Esophagus squamous epithelium (tissue), 4 donors: ENCODE measurements around the gene PLA2R1.

ENCODE experiments used
- POLR2A ChIP-seq, 4 donors: fragments of 450-650 bp; IDR thresholded peaks; one replicate each; pipeline ENCODE4 v1.6.1; 2017; ENCODE audit warnings: antibody characterized with exemption in 4 of 4, mild to moderate bottlenecking in 4 of 4, moderate library complexity in 3 of 4
- TF ChIP-seq, protein P1 (sequence below), 6 experiments: fragments of 450-650 bp in 4 of 6; fragments of 200-600 bp in 2 of 6; sonication (generic) in 2 of 6; IDR thresholded peaks; one replicate each; pipeline ENCODE4 v1.5.1; 2016 to 2019; ENCODE audit warnings: antibody characterized with exemption in 6 of 6, mild to moderate bottlenecking in 4 of 6, moderate library complexity in 4 of 6

DNA sequence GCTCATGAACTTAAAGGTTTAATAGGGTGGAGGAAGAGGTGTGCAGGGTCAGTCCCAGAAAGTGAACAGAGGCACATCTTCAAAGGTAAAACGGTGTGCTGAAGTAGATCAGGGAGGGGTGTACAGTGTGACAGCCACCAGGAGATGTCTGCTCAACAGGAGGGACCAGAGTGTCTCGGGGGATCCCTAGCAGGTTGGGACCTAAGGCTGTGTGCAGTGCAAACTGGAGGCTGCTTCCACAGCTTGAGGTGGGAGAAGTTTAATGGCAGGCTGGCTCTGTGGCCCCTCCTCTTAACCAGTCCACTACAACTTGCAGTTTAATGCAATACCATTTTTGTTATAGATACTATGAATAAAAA is 33.2 kb downstream of the PLA2R1 start:
- TF ChIP-seq, protein P1, sequence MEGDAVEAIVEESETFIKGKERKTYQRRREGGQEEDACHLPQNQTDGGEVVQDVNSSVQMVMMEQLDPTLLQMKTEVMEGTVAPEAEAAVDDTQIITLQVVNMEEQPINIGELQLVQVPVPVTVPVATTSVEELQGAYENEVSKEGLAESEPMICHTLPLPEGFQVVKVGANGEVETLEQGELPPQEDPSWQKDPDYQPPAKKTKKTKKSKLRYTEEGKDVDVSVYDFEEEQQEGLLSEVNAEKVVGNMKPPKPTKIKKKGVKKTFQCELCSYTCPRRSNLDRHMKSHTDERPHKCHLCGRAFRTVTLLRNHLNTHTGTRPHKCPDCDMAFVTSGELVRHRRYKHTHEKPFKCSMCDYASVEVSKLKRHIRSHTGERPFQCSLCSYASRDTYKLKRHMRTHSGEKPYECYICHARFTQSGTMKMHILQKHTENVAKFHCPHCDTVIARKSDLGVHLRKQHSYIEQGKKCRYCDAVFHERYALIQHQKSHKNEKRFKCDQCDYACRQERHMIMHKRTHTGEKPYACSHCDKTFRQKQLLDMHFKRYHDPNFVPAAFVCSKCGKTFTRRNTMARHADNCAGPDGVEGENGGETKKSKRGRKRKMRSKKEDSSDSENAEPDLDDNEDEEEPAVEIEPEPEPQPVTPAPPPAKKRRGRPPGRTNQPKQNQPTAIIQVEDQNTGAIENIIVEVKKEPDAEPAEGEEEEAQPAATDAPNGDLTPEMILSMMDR (IDR thresholded peaks at IDR 0.05), result no peak
- no peak for TF ChIP-seq POLR2A (IDR thresholded peaks at IDR 0.05)
